MM.1S (cell line): ENCODE data around the gene TFAP2B.

Source experiments
- DNase-seq: peaks from one replicate; pipeline ENCODE4 v3.0.0-alpha.2; 2015
- H2AFZ ChIP-seq: fragments of 300-600 bp; sonication (generic); 2 replicates; pipeline ENCODE4 v1.6.0; 2016; ENCODE audit warnings: antibody characterized with exemption, low read length
- H3F3A ChIP-seq: fragments of 300-600 bp; sonication (generic); 2 replicates; pipeline ENCODE4 v1.6.1; 2016; ENCODE audit warnings: mild to moderate bottlenecking, antibody characterized with exemption, low read length, moderate library complexity, mixed read lengths; ENCODE audit not compliant: insufficient read depth
- H3K27ac ChIP-seq: fragments of 300-600 bp; sonication (generic); 2 replicates; pipeline ENCODE4 v1.5.1; 2016; ENCODE audit warnings: mild to moderate bottlenecking, low read length
- H3K27me3 ChIP-seq: fragments of 300-600 bp; sonication (generic); replicated peaks from 2 replicates; pipeline ENCODE4 v1.6.0; 2016; ENCODE audit warnings: low read length; ENCODE audit not compliant: insufficient read depth
- H3K36me3 ChIP-seq: fragments of 300-600 bp; sonication (generic); replicated peaks from 2 replicates; pipeline ENCODE4 v1.6.1; 2016; ENCODE audit warnings: mild to moderate bottlenecking, low read length, mixed read lengths; ENCODE audit not compliant: insufficient read depth
- H3K4me1 ChIP-seq: fragments of 300-600 bp; sonication (generic); 2 replicates; pipeline ENCODE4 v1.6.1; 2016; ENCODE audit warnings: low read length, mixed read lengths
- H3K4me2 ChIP-seq: fragments of 300-600 bp; sonication (generic); 2 replicates; pipeline ENCODE4 v1.6.0; 2016; ENCODE audit warnings: low read depth, low read length
- H3K4me3 ChIP-seq: fragments of 300-600 bp; sonication (generic); 2 replicates; pipeline ENCODE4 v1.5.1; 2016; ENCODE audit warnings: low read length, mixed read lengths
- H3K79me2 ChIP-seq: fragments of 300-600 bp; sonication (generic); 2 replicates; pipeline ENCODE4 v1.6.1; 2016; ENCODE audit warnings: mixed run types, low read length, mixed read lengths
- H3K9ac ChIP-seq: fragments of 300-600 bp; sonication (generic); 2 replicates; pipeline ENCODE4 v1.6.1; 2016; ENCODE audit warnings: low read length, mixed read lengths
- H3K9me2 ChIP-seq: fragments of 300-600 bp; sonication (generic); replicated peaks from 2 replicates; pipeline ENCODE4 v1.6.1; 2016; ENCODE audit warnings: mild to moderate bottlenecking, low read length, mixed read lengths; ENCODE audit not compliant: insufficient read depth
- H3K9me3 ChIP-seq: fragments of 300-600 bp; sonication (generic); replicated peaks from 2 replicates; pipeline ENCODE4 v1.6.1; 2016; ENCODE audit warnings: mild to moderate bottlenecking, low read length, mixed read lengths; ENCODE audit not compliant: insufficient read depth
- H4K20me1 ChIP-seq: fragments of 300-600 bp; sonication (generic); 2 replicates; pipeline ENCODE4 v1.6.1; 2016; ENCODE audit warnings: mild to moderate bottlenecking, low read length, moderate library complexity, mixed read lengths; ENCODE audit not compliant: insufficient read depth
- EZH2 ChIP-seq: fragments of 300-600 bp; sonication (generic); optimal IDR thresholded peaks from 2 replicates; pipeline ENCODE3; 2017; ENCODE audit warnings: low read depth, mild to moderate bottlenecking, antibody characterized with exemption, low read length, mixed read lengths
- EZH2phosphoT487 ChIP-seq: fragments of 300-600 bp; sonication (generic); IDR thresholded peaks from 2 replicates; pipeline ENCODE4 v1.6.1; 2018; ENCODE audit warnings: antibody characterized with exemption, low read length
- TF ChIP-seq, protein P1 (sequence below): fragments of 300-600 bp; sonication (generic); IDR thresholded peaks from 2 replicates; pipeline ENCODE4 v1.5.1; 2016; ENCODE audit warnings: antibody characterized with exemption, low read length, mixed read lengths

TFAP2B gene

DNA sequence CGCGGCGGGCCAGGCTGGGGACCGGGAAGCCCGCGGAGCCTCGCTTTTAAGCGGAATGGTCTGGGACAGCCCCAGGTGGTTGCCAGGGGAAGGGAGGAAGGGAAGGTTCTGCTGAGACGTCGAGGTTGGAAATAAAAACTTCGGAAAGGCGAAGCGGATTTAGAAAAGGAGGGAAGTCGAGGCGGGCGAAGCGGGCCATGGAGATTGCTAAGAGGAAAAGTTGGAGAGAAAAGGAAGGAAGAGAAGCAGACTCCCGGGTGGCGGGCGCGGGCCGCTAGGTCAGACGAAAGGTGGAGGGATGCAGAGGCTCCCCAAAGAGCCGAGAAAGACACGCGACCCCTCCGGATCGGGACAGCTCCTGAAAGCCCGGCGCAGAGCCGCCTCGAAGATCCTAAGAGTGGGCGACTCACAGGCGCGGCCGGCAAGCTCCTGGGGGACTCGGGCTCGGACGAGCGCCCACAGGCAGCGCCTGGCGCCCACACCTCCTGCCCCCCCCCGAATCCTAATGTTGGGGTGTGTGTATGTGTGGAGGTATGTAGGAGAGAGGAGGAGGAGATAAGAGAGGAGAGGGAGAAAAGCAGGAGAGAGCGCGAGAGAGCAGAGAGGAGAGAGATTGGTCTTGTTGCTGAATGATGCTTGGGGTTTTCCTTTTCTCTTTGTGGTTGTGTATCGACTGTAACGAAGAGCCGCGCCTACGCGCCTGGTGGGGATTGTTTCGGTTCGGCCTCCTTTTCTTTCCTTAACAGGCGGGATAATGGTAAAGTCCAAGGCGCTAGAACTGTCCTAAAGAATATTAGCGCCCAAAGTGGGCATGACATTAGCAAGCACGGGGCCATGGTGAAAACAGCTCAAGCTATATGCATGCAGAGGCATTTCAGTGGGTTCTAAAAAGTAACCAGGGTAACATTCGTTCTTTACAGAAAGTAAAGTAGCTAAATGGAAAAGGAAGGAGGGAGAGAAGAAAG lies 1.5 kb downstream of the TFAP2B start:
- Histone ChIP-seq H3K9me2 (no peaks in the 10 kb centered on the region), H3K9ac (no peak overlapping the region), H3K4me2 (no peak overlapping the region), H3K79me2 (no peaks in the 10 kb centered on the region), H3K4me3 (no peak overlapping the region), H3K27me3 (peaks cover 5% of the 10 kb centered on the region; the same call in 1 of the 2 replicates), H3K27ac (no peak overlapping the region), H2AFZ (no peak overlapping the region), H3K9me3 (no peaks in the 10 kb centered on the region), H3F3A (no peaks in the 10 kb centered on the region; the same call in 1 of the 2 replicates), H4K20me1 (no peaks in the 10 kb centered on the region), H3K36me3 (no peaks in the 10 kb centered on the region), H3K4me1 (no peaks in the 10 kb centered on the region)
- DNase-seq = no peak
- TF ChIP-seq, protein P1, sequence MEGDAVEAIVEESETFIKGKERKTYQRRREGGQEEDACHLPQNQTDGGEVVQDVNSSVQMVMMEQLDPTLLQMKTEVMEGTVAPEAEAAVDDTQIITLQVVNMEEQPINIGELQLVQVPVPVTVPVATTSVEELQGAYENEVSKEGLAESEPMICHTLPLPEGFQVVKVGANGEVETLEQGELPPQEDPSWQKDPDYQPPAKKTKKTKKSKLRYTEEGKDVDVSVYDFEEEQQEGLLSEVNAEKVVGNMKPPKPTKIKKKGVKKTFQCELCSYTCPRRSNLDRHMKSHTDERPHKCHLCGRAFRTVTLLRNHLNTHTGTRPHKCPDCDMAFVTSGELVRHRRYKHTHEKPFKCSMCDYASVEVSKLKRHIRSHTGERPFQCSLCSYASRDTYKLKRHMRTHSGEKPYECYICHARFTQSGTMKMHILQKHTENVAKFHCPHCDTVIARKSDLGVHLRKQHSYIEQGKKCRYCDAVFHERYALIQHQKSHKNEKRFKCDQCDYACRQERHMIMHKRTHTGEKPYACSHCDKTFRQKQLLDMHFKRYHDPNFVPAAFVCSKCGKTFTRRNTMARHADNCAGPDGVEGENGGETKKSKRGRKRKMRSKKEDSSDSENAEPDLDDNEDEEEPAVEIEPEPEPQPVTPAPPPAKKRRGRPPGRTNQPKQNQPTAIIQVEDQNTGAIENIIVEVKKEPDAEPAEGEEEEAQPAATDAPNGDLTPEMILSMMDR = no peak
- TF ChIP-seq EZH2 (no peak), EZH2phosphoT487 (no peak)

DNA sequence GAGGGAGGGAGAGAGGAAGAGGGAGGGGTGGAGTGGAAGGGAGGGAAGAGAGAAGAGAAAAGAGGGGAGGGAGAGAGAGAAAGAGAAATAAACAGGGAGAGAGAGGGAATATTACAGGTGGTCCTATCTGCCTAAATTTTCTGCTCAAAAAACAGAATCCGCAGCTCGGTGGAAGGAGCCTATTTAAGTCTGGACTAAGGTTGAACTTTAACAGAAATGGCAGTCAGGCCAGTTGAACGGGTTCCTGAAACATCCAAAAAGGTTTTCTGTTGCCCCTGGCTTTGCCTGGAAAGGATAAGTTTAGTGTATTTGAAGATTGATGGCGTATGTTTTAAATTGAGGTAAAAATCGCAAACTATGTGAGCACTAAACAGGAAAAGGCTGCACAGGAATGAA lies 2.2 kb downstream of the TFAP2B start:
- Histone ChIP-seq H3K27me3 (peaks cover 5% of the 10 kb centered on the region; the same call in 1 of the 2 replicates), H3K9ac (no peak overlapping the region), H3K4me2 (no peak overlapping the region), H3K9me3 (no peaks in the 10 kb centered on the region), H3K9me2 (no peaks in the 10 kb centered on the region), H2AFZ (no peak overlapping the region), H3K36me3 (no peaks in the 10 kb centered on the region), H3K79me2 (no peaks in the 10 kb centered on the region), H3K27ac (no peak overlapping the region), H3K4me1 (no peaks in the 10 kb centered on the region), H3F3A (no peaks in the 10 kb centered on the region), H3K4me3 (no peak overlapping the region), H4K20me1 (no peaks in the 10 kb centered on the region)
- TF ChIP-seq EZH2phosphoT487 = no peak
- TF ChIP-seq, protein P1 = no peak
- TF ChIP-seq EZH2 = no peak
- no peak for DNase-seq

DNA sequence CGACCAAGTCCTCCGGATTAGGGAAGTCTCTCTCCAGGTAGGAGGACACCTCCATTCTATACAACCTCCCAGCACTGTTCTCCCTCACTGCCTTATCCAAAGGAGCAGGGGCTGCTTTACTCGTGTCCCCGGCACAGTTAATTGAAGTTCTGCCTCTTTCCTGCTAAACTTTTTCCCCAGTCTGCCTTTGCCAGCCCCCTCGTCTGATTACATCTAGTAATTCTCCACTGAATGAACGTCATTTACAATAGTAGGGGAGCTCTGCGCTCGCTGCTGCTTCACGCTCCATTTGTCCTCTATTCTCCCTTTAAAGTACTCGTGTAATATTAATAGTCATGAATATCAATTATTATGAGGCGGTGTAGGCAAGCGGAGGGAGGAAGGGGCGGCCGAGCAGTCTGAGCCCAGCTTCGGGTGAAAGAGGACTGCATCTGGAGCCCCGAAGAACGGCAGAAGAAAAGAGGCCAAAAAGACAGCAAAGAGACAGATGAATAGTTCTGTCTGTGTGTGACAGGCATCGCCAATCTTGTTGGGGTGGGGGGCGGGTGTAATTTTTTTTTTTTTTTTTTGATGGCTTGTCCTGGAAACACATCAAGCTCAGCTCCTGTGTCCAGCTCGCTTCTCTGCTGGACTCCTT lies 2.9 kb downstream of the TFAP2B start:
- Histone ChIP-seq H3K79me2 (no peaks in the 10 kb centered on the region), H3K9me2 (no peaks in the 10 kb centered on the region), H3K27ac (no peak overlapping the region), H3F3A (no peaks in the 10 kb centered on the region), H3K4me1 (no peaks in the 10 kb centered on the region), H3K9ac (no peak overlapping the region), H3K9me3 (no peaks in the 10 kb centered on the region), H2AFZ (no peak overlapping the region), H3K4me2 (no peak overlapping the region), H3K27me3 (peaks cover 5% of the 10 kb centered on the region; the same call in 1 of the 2 replicates), H4K20me1 (no peaks in the 10 kb centered on the region), H3K36me3 (no peaks in the 10 kb centered on the region), H3K4me3 (no peak overlapping the region)
- TF ChIP-seq, protein P1 = no peak
- TF ChIP-seq EZH2phosphoT487 (no peak), EZH2 (no peak)
- DNase-seq = no peak
